Measurements from ENCODE around the gene NFXL1. TPM values are rescaled to one million over a fixed set of nuclear protein-coding genes. Genes with fewer than 3 reads are reported as not detected.

Gene NFXL1
- total RNA-seq, 1 donor, result 5.8 TPM

GRCh38 chr4:47879458-47879857 lies 34.9 kb downstream of the NFXL1 start:
- Histone ChIP-seq H2AFZ (ENCODE audit: low read length) (no peak overlapping the region), H3K27ac (ENCODE audit: low read depth, low read length) (no peak overlapping the region), H3K79me2 (ENCODE audit: insufficient read depth, low read length) (no peaks in the 10 kb centered on the region), H3K4me2 (ENCODE audit: insufficient read depth, low read length) (no peak overlapping the region), H3K36me3 (ENCODE audit: insufficient read depth, low read length) (peaks cover 61% of the 10 kb centered on the region), H3K27me3 (ENCODE audit: insufficient read depth, low read length) (no peaks in the 10 kb centered on the region), H3K9me3 (ENCODE audit: low read depth, low read length) (no peaks in the 10 kb centered on the region), H4K20me1 (ENCODE audit: insufficient read depth, low read length) (no peaks in the 10 kb centered on the region), H3K4me3 (ENCODE audit: insufficient read depth, low read length) (no peak overlapping the region), H3K4me1 (ENCODE audit: insufficient read depth, low read length) (no peaks in the 10 kb centered on the region)
- TF ChIP-seq, protein P1, sequence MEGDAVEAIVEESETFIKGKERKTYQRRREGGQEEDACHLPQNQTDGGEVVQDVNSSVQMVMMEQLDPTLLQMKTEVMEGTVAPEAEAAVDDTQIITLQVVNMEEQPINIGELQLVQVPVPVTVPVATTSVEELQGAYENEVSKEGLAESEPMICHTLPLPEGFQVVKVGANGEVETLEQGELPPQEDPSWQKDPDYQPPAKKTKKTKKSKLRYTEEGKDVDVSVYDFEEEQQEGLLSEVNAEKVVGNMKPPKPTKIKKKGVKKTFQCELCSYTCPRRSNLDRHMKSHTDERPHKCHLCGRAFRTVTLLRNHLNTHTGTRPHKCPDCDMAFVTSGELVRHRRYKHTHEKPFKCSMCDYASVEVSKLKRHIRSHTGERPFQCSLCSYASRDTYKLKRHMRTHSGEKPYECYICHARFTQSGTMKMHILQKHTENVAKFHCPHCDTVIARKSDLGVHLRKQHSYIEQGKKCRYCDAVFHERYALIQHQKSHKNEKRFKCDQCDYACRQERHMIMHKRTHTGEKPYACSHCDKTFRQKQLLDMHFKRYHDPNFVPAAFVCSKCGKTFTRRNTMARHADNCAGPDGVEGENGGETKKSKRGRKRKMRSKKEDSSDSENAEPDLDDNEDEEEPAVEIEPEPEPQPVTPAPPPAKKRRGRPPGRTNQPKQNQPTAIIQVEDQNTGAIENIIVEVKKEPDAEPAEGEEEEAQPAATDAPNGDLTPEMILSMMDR (IDR thresholded peaks at IDR 0.05; ENCODE audit: extremely low read depth, low read depth, low read length), result no peak
- no peak for DNase-seq (ENCODE audit: insufficient read length, low spot score, missing footprints)

DNA sequence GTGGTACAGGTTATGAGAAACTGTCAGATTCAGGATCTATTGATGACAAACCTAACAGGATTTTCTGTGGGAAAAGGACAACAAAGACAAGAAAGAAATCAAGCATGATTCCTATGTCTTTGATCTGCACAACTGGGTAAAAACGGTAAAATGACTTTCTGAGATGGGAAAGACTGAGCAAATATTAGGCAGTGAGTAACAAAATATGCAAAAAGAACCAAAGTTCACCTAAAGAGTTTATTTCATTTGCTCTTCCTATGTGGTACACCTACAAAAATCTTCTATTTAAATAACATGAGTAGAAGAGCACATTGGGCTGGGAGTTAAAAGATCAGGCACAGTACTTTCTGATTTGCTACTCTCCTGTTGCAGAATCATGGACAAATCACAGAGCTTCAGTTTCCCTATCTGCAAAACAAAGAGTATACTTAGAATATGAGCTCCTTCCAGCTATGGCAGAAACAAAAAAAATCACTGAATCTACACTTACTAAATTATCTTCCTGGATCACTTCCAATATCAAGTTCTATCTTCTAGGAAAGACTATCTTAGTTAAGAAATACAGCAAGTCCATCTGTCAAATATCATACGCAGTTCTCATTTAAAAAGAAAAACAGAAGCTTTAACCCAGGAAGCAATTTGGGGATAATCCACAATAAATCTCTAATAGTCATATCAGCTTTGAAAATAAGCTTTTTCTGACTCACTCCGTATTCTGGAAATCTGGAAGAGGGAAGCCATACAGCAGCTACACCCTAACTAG lies 37.4 kb downstream of the NFXL1 start:
- DNase-seq (ENCODE audit: insufficient read length, low spot score, missing footprints), result no peak
- Histone ChIP-seq H3K27ac (ENCODE audit: low read depth, low read length) (no peak overlapping the region), H4K20me1 (ENCODE audit: insufficient read depth, low read length) (no peaks in the 10 kb centered on the region), H3K9me3 (ENCODE audit: low read depth, low read length) (peaks cover 6% of the 10 kb centered on the region), H3K79me2 (ENCODE audit: insufficient read depth, low read length) (no peaks in the 10 kb centered on the region), H3K27me3 (ENCODE audit: insufficient read depth, low read length) (no peaks in the 10 kb centered on the region), H3K36me3 (ENCODE audit: insufficient read depth, low read length) (peaks cover 58% of the 10 kb centered on the region), H3K4me1 (ENCODE audit: insufficient read depth, low read length) (no peaks in the 10 kb centered on the region), H2AFZ (ENCODE audit: low read length) (no peak overlapping the region), H3K4me2 (ENCODE audit: insufficient read depth, low read length) (no peak overlapping the region), H3K4me3 (ENCODE audit: insufficient read depth, low read length) (no peak overlapping the region)
- TF ChIP-seq, protein P1 (IDR thresholded peaks at IDR 0.05; ENCODE audit: extremely low read depth, low read depth, low read length), result no peak

- H3K9me3 ChIP-seq (ENCODE audit: low read depth, low read length), result peaks cover 6% of the 10 kb centered on the region
- no peak overlapping the region for H3K27ac ChIP-seq (ENCODE audit: low read depth, low read length)
- TF ChIP-seq, protein P1 (IDR thresholded peaks at IDR 0.05; ENCODE audit: extremely low read depth, low read depth, low read length), result no peak
- no peaks in the 10 kb centered on the region for H3K27me3 ChIP-seq (ENCODE audit: insufficient read depth, low read length)
- H4K20me1 ChIP-seq (ENCODE audit: insufficient read depth, low read length), result no peaks in the 10 kb centered on the region
- no peaks in the 10 kb centered on the region for H3K4me1 ChIP-seq (ENCODE audit: insufficient read depth, low read length)
- H3K79me2 ChIP-seq (ENCODE audit: insufficient read depth, low read length), result no peaks in the 10 kb centered on the region
- no peak overlapping the region for H3K4me3 ChIP-seq (ENCODE audit: insufficient read depth, low read length)
- H3K4me2 ChIP-seq (ENCODE audit: insufficient read depth, low read length), result no peak overlapping the region
- DNase-seq (ENCODE audit: insufficient read length, low spot score, missing footprints), result no peak
- no peak overlapping the region for H2AFZ ChIP-seq (ENCODE audit: low read length)
- H3K36me3 ChIP-seq (ENCODE audit: insufficient read depth, low read length), result peaks cover 53% of the 10 kb centered on the region
These were observed 38.1 kb downstream of the NFXL1 start for GRCh38 chr4:47876310-47876709.

DNA sequence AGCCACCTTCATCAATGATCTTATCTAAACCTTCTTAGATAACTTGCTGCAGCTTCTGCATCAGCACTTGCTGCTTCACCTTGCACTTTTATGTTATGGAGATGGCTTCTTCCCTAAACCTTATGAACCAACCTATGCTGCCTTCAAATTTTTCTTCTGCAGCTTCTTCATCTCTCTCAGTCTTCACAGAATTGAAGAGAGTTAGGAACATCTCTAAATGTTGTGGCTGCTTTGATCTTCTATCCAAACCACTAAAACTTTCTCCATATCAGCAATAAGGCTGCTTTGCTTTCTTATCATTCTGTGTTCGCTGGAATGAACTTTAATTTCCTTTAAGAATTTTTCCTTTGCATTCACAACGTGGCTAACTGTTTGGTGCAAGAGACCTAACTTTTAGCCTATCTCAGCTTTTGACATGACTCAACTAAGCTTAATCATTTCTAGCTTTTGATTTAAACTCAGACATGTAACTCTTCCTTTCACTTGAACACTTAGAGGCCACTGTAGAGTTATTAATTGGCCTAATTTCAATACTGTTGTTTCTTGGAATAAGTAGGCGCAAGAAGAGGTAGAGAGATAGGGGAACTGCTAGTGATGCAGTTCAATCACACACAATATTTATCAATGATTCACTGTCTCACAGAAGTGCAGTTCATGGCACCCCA lies 40.4 kb downstream of the NFXL1 start:
- Histone ChIP-seq H3K79me2 (ENCODE audit: insufficient read depth, low read length) (no peaks in the 10 kb centered on the region), H3K4me1 (ENCODE audit: insufficient read depth, low read length) (no peaks in the 10 kb centered on the region), H3K36me3 (ENCODE audit: insufficient read depth, low read length) (peaks cover 48% of the 10 kb centered on the region), H3K27ac (ENCODE audit: low read depth, low read length) (no peak overlapping the region), H2AFZ (ENCODE audit: low read length) (no peak overlapping the region), H3K27me3 (ENCODE audit: insufficient read depth, low read length) (no peaks in the 10 kb centered on the region), H3K4me3 (ENCODE audit: insufficient read depth, low read length) (no peak overlapping the region), H4K20me1 (ENCODE audit: insufficient read depth, low read length) (no peaks in the 10 kb centered on the region), H3K4me2 (ENCODE audit: insufficient read depth, low read length) (no peak overlapping the region), H3K9me3 (ENCODE audit: low read depth, low read length) (peaks cover 6% of the 10 kb centered on the region)
- TF ChIP-seq, protein P1 (IDR thresholded peaks at IDR 0.05; ENCODE audit: extremely low read depth, low read depth, low read length), result no peak
- no peak for DNase-seq (ENCODE audit: insufficient read length, low spot score, missing footprints)

Measured in osteoblast (primary cell).